ENCODE results near the gene OR6C75.
"Not testable (repeated sequence)": the region's sequence is repeated elsewhere in the genome, so short reads cannot be mapped to it uniquely, and the experiment has no call there.

OR6C75 gene

DNA sequence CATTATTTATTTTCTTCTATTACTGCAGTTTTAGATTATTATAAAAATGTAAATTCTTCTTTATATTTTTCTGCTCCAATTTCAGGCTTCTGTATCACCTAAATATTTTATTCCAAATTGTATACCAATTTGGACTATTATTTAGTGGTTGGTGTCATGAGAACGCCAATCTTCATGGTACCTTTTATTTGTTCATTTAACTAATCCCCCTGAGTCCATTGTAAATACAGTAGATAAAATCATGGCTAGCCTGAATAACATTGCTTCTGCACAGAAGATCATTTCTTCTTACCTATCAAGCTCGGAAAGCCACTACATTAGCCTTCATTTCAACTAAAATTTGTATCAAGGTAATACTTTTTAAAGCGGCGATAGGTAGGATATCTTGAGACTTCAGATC lies at the start of gene OR6C75:
Gene OR6C75 (plus strand): TSS at position 301 of the 400 bp plus-strand sequence. CDS start 2,136 bp downstream, outside the sequence.
- DNase-seq (ENCODE audit: low read depth), result no peak

DNA sequence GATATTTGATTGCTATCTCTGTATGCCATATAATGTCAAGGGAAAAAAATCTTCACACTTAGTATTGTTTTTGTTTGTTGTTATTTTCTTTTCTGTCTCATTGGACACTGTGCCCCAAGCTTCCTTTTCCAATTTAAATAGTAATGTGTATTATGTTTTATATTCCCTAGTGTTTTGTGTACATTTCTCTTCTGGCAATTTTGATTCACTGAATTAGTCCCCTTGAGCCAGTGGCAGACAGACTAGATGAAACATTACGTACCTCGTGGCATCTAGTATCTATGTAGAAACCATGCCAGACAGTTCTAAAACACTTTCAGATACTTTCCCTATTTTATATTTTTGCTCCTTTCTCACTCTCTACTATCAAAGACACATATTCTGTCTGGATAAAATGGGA lies 48.7 kb upstream of the OR6C75 start, which contains the start of gene OR6C1:
Gene OR6C1 (plus strand): TSS at position 301 of the 400 bp plus-strand sequence. CDS start 6,257 bp downstream, outside the sequence.
- DNase-seq (ENCODE audit: low read depth), result no peak

DNA sequence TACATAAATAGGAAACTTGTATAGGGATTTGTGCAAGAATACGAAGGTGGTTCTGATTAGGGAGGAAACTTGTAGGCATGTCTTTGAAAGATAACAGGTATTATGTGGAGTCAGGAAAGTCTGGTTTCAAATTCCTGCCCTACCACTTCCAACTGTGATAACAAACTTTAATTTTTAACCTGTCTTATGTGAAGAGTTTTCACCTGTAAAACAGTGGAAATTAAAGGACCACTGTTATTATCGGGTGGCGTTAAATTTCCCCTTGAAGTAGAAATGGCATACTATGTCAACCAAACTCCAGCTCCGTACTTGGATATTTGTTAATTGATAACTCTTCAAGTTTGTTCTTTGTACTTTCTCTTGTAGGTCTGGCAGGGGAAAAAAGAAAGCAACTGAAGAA lies 42.6 kb upstream of the OR6C75 start:
- no peak for DNase-seq (ENCODE audit: low read depth)

DNA sequence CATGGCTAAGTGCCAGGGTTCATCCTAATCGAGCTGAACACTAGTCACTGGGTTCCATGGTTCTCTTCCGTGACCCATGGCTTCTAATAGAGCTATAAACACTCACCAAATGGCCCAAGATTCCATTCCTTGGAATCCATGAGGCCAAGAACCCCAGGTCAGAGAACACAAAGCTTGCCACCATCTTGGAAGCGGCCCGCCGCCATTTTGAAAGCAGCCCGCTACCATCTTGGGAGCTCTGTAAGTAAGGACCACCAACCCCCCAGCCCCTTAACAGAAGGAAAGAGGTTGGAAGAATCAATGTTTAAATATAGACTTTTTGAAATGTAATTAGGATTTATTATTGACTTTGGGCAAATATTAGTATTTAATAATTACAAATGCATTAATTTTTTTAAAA lies 37.0 kb upstream of the OR6C75 start:
- DNase-seq (ENCODE audit: low read depth), result not testable (repeated sequence)

DNA sequence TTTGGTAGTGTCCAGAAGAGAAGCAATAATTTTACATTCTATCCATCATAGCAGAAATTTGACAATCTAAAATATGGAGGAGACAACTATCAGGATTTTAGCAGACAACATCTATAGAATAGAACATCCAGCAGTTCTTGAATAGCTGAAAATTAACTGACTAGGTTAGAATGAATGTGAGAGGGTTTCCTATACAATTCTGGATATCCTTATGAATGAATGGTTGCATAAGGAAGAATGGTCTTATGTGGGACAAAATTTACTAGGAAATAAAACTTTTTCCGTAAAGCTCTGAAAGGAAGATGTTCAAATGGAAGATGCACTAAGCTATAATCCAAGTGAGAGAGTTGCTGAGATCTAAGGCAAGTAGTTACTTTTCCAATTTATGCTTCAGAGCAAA lies 32.3 kb upstream of the OR6C75 start, which contains the start of gene OR6C3:
Gene OR6C3 (plus strand): TSS at position 301 of the 400 bp plus-strand sequence. CDS start 955 bp downstream, outside the sequence.
- no peak for DNase-seq (ENCODE audit: low read depth)

DNA sequence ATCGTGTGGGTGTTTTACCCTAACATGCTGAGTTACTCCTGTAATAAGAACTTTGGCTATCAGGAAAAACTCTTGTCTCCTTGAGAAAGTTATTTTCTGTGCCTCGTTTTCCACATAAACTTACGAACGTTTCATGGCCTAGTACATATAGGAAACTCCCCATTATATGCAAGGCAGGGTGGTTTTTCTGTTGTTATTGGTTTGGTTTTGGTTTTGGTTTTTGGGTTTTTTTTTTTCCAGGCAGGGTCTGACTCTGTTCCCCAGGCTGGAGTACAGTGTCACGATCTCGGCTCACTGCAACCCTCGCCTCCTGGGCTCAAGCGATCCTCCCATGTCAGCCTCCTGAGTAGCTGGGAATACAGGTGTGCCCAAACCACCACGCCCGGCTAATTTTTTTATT lies 26.8 kb upstream of the OR6C75 start:
- DNase-seq (ENCODE audit: low read depth), result no peak

DNA sequence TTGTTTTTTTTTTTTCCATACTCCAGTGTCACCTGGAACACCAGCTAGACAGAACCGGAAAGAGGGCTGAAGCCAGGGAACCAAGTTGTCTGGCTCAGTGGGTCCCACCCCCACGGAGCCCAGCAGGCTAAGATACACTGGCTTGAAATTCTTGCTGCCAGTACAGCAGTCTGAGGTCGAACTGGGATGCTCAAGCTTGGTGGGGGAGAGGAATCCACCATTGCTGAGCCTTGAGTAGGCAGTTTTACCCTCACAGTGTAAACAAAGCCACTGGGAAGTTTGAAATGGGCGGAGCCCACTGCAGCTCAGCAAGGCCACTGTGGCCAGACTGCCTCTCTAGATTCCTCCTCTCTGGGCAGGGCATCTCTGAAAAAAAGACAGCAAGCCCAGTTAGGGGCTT lies 7.4 kb upstream of the OR6C75 start:
- not testable (repeated sequence) for DNase-seq (ENCODE audit: low read depth)

DNA sequence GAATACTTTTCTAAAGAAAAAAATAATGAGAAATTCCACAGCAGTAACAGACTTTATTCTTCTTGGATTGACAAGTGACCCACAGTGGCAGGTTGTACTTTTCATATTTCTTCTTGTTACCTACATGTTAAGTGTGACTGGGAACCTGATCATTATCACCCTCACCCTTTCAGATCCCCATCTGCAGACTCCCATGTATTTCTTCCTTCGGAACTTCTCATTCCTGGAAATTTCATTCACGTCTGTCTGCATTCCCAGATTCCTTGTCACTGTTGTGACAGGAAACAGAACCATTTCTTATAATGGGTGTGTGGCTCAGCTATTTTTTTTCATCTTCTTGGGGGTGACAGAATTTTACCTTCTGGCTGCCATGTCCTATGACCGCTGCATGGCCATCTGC lies 2.3 kb downstream of the OR6C75 start:
- no peak for DNase-seq (ENCODE audit: low read depth)

DNA sequence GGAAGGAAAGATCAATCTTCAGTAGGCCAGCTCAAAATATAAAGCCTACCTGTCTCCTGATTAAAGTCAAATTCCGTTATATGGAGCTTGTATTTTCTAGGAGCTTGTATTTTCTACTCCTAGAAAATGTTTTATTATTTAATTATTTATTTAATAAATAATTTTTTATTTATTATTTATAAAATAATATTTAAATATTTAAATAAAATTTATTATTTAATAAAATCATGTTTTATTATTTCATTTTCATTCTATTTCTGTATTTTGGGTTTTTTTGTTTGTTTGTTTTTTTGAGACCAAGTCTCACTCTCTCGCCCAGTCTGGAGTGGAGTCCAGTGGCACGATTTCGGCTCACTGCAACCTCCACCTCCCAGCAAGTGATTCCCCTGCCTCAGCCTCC lies 9.7 kb downstream of the OR6C75 start:
- DNase-seq (ENCODE audit: low read depth), result no peak

DNA sequence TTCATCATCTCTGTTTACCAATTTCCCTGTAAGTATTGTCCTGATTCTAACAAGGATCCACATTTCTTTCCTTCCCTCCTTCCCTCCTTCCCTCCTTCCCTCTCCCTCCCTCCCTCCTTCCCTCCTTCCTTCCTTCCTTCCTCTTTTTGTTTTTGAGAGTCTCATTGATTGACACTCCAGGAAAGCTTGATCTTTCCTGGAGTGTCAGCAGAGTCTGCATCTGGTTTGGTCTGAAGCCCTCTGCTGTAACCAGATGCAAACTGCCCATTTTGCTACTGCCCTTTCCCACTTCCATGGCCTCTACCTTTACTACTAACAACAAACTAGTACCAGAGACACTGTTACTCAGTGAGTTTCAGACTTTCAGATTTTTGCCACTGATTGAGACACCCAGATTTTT lies 23.1 kb downstream of the OR6C75 start:
- DNase-seq (ENCODE audit: low read depth), result no peak

DNA sequence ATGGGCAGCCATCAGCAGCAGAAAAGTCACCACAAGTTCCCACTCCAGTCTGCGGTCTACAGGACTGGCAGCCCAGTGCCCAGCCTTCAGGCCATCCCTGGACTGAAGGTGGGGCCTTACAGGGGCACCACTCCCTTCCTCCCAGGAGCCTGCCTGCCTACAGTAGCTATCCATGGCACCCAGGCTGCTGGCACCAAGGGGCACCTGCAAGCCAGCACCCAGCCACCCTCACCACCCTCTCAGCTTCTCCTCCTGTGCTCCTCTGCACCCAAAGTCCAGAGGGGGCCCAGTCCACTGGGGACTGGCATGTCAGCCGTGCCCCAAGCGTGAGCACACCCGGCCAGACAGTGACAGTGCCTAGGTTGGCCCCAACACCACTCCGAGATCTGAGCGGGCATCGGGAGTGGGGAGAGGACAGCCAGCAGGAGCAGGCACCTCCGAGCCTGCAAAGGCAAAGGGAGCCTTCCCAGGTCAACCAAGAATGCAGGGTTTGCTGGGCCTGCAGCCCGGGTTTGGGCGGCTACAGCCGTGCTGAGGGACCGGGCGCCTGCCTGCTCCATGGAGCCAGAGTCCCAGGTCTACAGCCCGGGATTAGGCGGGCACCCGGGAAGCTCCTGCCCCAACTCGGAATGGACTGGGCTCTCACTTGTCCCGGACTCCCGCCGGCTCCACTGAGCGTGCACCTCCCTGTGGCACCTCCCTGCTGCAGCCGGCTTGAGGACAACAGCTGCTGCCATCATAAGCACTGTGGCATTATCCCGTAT lies 29.4 kb downstream of the OR6C75 start:
- DNase-seq (ENCODE audit: low read depth), result no peak

DNA sequence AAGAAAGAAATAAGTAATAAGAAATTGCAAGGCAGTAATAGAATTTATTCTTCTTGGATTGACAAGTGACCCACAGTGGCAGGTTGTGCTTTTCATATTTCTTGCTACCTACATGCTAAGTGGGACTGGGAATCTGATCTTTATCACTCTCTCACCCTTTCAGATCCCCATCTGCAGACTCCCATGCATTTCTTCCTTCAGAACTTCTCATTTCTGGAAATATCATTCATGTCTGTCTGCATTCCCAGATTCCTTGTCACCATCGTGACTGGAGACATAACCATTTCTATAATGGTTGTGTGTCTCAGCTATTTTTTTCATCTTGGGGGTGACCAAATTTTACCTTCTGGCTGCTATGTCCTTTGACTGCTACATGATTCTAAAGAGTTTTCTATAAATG lies 33.6 kb downstream of the OR6C75 start:
- DNase-seq (ENCODE audit: low read depth), result no peak

DNA sequence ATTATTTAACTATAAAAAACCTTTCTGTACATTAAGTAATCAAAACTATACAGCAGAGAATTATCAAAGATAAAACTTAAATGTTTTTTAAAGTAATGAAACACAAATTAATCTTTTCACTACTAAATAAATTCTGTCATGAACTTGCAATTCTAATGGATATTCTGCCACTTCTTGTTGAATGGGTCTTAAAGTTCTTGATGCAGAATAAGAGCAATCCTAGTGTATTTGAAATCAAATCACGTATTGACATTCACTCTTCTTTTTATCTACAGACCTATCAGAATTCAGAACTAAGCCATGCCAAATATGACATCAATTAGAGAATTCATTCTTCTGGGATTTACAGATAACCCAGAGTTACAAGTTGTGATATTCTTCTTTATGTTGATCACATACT lies 37.5 kb downstream of the OR6C75 start, which contains the start of gene OR6C65:
Gene OR6C65 (plus strand): TSS at position 301 of the 400 bp plus-strand sequence. CDS start 0 bp downstream, at position 301.
- no peak for DNase-seq (ENCODE audit: low read depth)

DNA sequence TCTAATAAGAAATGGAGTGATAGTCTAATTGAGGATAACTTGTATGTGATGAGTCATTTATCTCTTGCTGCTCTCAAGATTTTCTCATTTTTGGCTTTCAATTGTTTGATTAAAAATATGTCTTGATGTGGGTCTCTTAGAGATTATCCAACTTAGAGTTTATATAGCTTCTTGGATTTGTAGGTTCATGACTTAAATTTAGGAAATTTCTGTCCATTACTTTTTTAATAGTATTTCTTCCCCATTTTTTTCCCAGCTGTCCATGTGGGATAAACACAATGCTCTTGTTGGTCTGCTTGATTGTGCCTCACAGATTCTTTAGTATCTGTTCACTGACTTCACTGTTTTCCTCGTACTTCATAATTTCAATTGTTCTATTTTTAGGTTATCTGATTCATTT lies 45.1 kb downstream of the OR6C75 start:
- DNase-seq (ENCODE audit: low read depth), result no peak

DNA sequence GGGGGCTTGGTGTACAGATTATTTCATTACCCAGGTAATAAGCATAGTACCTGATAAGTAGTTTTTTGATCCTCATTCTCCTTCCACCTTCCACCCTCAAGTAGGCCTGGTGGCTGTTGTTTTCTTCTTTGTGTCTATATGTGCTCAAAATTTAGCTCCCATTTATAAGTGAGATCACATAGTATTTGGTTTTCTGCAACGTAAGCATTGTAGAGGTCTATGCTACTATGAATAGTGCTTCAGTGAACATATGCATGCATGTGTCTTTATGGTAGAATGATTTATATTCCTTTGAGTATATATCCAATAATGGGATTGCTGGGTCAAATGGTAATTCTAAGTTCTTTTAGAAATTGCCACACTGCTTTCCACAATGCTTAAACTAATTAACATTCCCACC lies 46.4 kb downstream of the OR6C75 start:
- DNase-seq (ENCODE audit: low read depth), result not testable (repeated sequence)

DNA sequence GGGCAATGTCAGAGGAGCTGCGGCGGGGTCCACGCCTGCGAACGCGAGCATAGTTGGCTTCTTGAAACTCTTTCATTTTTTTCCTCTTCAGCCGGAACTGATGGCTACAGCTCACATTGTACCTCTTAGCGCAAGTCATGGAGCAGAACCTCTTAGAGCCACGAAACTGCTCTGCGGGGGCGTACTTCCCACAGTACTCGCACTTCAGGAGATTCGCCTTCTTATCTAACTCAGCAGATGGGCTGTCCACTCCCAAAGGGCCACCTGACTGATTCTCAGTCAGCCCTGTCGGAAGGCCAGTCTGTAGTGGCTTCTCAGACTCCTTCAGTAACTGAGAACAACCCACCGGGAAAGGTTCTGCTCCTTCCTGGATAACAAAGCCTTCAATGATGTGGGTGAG lies 49.4 kb downstream of the OR6C75 start:
- not testable (repeated sequence) for DNase-seq (ENCODE audit: low read depth)

DNA sequence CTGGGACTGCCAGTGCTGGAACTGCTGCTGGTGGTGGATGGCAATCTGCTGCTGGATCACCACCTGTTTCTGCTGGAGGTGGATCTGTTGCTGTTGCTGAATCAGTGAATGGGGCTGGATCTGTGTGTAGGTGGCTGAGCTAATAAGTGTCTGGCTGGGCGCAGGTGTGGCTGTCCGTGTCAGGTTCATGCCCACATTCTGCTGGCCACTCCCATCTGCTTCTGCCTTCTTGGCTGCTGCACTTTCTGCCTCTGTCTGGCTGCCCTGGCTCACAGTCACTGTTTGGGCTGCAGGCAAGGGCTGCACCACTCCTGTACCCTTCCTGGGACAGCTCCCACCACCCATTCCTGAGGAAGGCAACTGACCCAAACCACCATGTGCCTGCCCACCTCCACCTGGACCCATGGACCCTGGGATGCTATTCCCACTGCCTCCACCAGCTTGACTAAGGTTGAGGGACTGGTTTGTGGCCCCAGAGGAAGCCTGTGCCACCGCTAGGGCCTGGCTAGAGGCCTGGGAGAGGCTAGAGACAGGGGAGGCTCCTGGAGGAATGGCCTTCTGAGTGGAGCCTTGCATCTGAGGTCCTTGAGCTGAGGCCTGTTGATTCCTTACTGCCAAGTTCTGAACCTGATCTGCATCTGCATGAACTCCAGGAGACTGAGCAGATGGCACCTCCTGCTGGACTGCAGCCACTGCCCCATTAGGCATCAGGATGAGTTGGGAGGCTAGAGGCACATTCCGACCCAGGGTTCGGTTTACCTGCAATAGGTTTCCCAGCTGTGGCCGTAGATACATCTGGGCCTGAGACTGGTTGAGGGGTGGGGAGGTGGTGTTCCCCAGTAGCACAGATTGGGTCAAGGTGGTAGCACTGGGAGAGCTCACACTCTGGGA lies 51.0 kb downstream of the OR6C75 start:
- not testable (repeated sequence) for DNase-seq (ENCODE audit: low read depth)

DNA sequence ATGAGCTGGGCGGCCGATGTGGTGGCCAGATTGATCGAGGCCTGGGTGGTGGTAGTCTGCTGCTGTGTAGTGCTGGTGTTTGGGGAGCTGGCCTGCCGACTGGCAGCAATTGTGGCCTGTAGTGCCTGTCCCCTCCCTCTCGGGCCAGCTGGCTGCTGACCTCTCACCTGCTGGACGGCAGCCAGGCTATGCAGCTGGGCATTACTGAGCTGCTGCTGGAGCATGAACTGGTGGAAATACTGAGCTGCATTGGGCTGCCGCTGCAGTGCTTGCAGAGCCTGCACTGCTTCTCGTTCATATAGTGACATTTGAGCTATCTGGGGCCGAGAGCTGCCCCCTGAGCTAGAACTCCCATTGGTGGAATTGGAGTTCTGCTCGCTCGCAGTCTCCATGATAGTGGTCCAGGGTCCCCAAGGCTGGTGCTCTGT lies 51.6 kb downstream of the OR6C75 start:
- not testable (repeated sequence) for DNase-seq (ENCODE audit: low read depth)

DNA sequence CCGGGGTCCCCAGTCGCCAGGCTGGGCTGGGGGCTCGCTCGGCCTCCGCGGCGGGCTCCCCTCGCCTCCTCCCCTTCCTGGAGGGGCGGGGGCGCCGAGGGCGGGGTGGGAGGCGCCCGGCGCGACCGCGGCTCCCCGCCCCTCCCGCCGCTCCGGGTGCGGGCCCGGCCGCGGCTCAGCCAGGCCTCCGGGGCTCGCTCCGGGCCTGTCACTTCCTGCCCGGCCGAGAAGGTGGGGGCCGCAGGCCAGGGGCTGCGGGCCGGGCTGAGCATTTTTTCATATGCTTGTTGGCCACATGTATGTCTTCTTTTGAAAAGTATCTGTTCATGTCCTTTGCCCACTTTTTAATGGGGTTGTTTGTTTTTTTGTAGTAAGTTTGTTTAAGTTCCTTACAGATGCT lies 52.1 kb downstream of the OR6C75 start:
- DNase-seq (ENCODE audit: low read depth), result not testable (repeated sequence)

DNA sequence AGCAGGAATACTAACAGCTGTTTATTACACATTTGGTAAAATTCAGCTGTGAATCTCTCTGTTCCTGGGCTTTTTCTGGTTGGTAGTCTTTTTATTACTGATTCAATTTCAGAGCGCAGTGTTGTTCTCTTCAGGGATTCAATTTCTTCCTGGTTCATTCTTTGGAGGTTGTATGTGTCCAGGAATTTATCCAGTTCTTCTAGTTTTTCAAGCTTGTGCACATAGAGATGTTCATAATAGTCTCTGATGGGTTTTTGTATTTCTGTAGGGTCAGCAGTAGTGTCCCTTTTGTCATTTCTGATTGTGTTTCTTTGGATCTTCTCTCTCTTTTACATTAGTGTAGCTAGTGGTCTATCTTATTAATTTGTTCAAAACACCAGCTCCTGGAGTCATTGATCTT lies 54.2 kb downstream of the OR6C75 start:
- no peak for DNase-seq (ENCODE audit: low read depth)
